Measurements from ENCODE around the gene SFTA2.
"Not testable (repeated sequence)": the region's sequence is repeated elsewhere in the genome, so short reads cannot be mapped to it uniquely, and the experiment has no call there.

Gene SFTA2

DNA sequence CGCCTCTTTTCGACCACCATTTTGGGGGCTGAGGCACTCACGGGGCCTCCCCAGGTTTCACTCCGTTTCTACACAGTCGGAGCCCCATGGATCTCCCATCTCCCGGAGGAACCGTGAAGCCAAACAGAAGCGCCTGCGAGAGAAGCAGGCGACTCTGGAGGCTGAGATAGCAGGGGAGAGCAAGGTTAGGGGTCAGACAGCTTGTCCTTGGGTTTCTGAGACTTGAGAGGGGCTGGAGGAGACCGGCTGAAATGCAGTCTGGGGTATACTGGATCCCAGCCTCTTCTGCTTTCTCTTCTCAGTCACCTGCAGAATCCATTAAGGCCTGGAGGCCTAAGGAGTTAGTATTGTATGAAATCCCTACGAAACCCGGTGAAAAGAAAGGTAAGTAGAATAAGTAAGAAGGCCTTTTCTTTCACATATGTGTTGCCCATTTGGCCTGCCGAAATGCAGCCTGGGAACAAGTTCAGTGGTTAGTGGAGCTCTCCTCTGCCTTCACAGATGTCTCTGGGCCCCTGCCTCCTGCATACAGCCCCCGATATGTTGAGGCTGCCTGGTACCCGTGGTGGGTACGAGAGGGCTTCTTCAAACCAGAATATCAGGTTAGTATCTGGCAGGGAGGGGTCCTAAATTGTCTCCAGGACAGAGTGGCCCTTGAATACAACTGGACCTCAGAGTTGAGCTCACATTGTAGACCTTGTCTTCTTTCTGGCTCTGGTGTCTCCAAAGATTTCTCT lies 16.9 kb downstream of the SFTA2 start:
- no peaks in the 10 kb centered on the region for H3K9me3 ChIP-seq (ENCODE audit: control insufficient read depth in 1 of 2, low read length in 2 of 2)
- H3K27me3 ChIP-seq (ENCODE audit: control insufficient read depth in 1 of 2, insufficient read depth in 2 of 2, low read length in 2 of 2), result no peaks in the 10 kb centered on the region
- peak overlapping the region; percentile 88 to 92 for H3K4me3 ChIP-seq (ENCODE audit: low read depth in 1 of 2, low read length in 2 of 2)
- peaks cover 15 to 50% of the 10 kb centered on the region in 2 donors for H3K36me3 ChIP-seq (ENCODE audit: control insufficient read depth in 1 of 2, insufficient read depth in 2 of 2, low read length in 2 of 2)
- peaks cover 22 to 31% of the 10 kb centered on the region in 2 donors for H3K4me1 ChIP-seq (ENCODE audit: control insufficient read depth in 1 of 2, insufficient read depth in 2 of 2, low read length in 2 of 2)
- H3K9ac ChIP-seq (ENCODE audit: low read depth in 1 of 2, low read length in 2 of 2), result peak overlapping the region; percentile 76 to 81
- H3K27ac ChIP-seq (ENCODE audit: low read depth, low read length), result peak overlapping the region; percentile 82

DNA sequence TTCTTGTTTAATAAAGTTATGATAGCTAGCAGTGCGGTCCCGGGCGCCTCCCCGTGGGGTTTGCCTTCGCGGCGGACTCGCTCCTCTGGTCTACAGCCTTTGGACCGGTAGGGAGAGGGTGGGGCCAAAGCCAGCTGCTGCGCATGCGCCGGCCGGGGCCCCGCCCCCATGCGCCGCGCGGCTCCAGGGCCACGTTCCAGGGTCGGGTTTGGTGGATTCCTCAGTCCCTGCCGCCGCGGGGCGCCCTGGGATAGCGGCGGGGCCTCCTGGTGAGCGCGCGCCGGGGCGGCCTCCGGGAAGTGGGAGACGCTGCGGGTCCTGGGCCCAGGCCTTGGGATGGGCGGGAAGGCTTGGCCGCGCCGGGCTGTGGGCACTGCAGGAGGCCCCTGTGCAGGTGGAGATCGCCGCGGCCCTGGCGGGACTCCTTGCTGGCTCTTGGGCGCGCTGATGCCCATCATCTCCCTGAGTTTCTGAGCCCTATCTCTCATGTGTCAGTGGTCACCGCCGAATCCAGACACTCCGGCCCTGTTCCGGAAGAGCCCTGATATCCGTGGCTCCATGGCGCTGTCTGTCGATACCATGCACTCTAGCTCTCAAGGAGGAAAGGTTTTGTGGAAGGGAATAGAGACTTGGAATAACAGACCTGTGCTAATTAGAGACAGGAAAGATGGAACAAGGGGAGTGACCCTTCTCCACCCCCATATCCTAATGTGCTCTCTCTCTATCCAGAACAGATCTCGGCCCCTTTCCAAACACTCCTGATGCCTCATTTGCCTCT lies 17.7 kb downstream of the SFTA2 start, which contains the start of gene VARS2:
VARS2 (plus strand) TSS at position 163 of the 778 bp plus-strand sequence; CDS start at position 762, 599 bp downstream.
- peaks cover 9 to 47% of the 10 kb centered on the region in 2 donors for H3K36me3 ChIP-seq (ENCODE audit: control insufficient read depth in 1 of 2, insufficient read depth in 2 of 2, low read length in 2 of 2)

DNA sequence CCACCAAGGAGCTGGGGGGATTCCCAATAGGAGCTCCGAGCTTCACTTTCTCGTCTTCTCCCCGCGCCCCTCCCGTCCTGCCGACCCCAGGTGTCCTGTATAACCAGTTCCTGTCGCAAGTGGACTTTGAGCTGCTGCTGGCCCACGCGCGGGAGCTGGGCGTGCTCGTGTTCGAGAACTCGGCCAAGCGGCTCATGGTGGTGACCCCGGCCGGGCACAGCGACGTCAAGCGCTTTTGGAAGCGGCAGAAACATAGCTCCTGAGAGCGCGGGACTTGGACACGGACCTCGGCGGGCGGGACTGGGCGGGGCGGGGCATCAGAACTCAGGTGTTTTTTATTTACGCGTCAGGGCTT lies 18.3 kb downstream of the SFTA2 start:
- Histone ChIP-seq H3K4me1 (ENCODE audit: control insufficient read depth in 1 of 2, insufficient read depth in 2 of 2, low read length in 2 of 2) (peaks cover 29 to 38% of the 10 kb centered on the region in 2 donors), H3K9ac (ENCODE audit: low read depth in 1 of 2, low read length in 2 of 2) (peak overlapping the region; percentile 75 to 79), H3K27me3 (ENCODE audit: control insufficient read depth in 1 of 2, insufficient read depth in 2 of 2, low read length in 2 of 2) (no peaks in the 10 kb centered on the region), H3K27ac (ENCODE audit: low read depth, low read length) (peak overlapping the region; percentile 82), H3K4me3 (ENCODE audit: low read depth in 1 of 2, low read length in 2 of 2) (peak overlapping the region; percentile 88 to 92), H3K36me3 (ENCODE audit: control insufficient read depth in 1 of 2, insufficient read depth in 2 of 2, low read length in 2 of 2) (peaks cover 9 to 43% of the 10 kb centered on the region in 2 donors), H3K9me3 (ENCODE audit: control insufficient read depth in 1 of 2, low read length in 2 of 2) (no peaks in the 10 kb centered on the region)

More for the DNA sequence above, 17.7 kb downstream of the SFTA2 start, which contains the start of gene VARS2:
- no peaks in the 10 kb centered on the region for H3K27me3 ChIP-seq (ENCODE audit: control insufficient read depth in 1 of 2, insufficient read depth in 2 of 2, low read length in 2 of 2)
- H3K9ac ChIP-seq (ENCODE audit: low read depth in 1 of 2, low read length in 2 of 2), result peak within 1 kb of the TSS; percentile 76 to 81
- H3K9me3 ChIP-seq (ENCODE audit: control insufficient read depth in 1 of 2, low read length in 2 of 2), result no peaks in the 10 kb centered on the region
- peak within 1 kb of the TSS; percentile 82 for H3K27ac ChIP-seq (ENCODE audit: low read depth, low read length)
- peaks cover 23 to 33% of the 10 kb centered on the region in 2 donors for H3K4me1 ChIP-seq (ENCODE audit: control insufficient read depth in 1 of 2, insufficient read depth in 2 of 2, low read length in 2 of 2)
- peak within 1 kb of the TSS; percentile 88 to 92 for H3K4me3 ChIP-seq (ENCODE audit: low read depth in 1 of 2, low read length in 2 of 2)

DNA sequence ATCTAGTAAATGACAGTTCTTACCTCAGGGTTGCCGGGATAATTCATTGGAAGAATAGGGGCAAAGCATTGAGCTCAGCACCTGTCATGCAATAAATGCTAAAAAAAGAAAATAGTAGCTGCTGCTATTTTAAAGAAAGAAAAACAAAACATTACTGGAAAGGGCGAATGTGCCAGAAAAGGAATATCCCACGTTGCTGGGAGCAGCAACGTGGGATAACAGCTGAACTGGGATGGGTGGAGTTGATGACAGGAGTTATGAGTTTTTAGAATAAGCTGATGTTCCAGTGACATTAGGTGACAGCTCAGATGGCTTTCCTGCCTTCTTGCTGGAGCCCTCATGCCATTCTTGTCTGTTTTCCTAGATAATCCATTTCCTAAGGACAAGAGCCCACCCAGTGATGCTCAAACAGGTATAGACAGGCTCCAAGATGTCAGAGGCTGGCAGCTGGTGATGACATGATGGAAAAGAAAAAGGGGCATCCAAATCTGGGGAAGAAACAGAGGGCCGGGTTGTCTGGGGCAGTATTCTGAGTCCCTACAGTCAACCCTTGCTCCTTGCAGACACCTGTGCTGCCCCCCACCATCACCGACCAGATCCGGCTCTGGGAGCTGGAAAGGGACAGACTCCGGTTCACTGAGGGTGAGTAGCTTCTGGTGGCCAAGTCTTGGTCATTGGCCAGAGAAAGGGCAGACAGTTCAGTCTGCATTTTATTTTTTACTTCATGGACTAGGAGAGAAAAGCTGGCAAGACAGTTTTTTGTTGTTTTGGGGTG lies 19.0 kb downstream of the SFTA2 start:
- Histone ChIP-seq H3K9ac (ENCODE audit: low read depth in 1 of 2, low read length in 2 of 2) (peak overlapping the region; percentile 75 to 79), H3K9me3 (ENCODE audit: control insufficient read depth in 1 of 2, low read length in 2 of 2) (no peaks in the 10 kb centered on the region), H3K27ac (ENCODE audit: low read depth, low read length) (no peak overlapping the region), H3K36me3 (ENCODE audit: control insufficient read depth in 1 of 2, insufficient read depth in 2 of 2, low read length in 2 of 2) (peaks cover 4 to 40% of the 10 kb centered on the region in 2 donors), H3K4me3 (ENCODE audit: low read depth in 1 of 2, low read length in 2 of 2) (peak overlapping the region in 1 of 2 donors; percentile 92), H3K4me1 (ENCODE audit: control insufficient read depth in 1 of 2, insufficient read depth in 2 of 2, low read length in 2 of 2) (peaks cover 32 to 44% of the 10 kb centered on the region in 2 donors), H3K27me3 (ENCODE audit: control insufficient read depth in 1 of 2, insufficient read depth in 2 of 2, low read length in 2 of 2) (no peaks in the 10 kb centered on the region)

DNA sequence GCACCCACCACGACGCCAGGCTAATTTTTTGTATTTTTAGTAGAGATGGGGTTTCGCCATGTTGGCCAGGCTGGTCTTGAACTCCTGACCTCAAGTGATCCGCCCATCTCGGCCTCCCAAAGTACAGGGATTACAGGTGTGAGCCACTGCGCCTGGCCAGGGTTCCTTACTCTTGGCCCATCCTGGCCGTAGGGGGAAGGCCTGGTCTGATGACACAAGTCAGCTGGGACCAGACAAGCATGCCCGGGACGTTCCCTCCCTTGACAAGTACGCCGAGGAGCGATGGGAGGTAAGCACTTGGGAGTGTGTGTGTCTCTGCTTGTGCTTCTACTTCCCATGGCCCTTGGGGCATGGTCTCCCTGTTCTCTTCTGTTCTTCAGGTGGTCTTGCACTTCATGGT lies 21.5 kb downstream of the SFTA2 start:
- H3K9ac ChIP-seq (ENCODE audit: low read depth in 1 of 2, low read length in 2 of 2); H3K27ac ChIP-seq (ENCODE audit: low read depth, low read length); H3K4me3 ChIP-seq (ENCODE audit: low read depth in 1 of 2, low read length in 2 of 2); H3K27me3 ChIP-seq (ENCODE audit: control insufficient read depth in 1 of 2, insufficient read depth in 2 of 2, low read length in 2 of 2); H3K9me3 ChIP-seq (ENCODE audit: control insufficient read depth in 1 of 2, low read length in 2 of 2): not testable (repeated sequence)
- Histone ChIP-seq H3K36me3 (ENCODE audit: control insufficient read depth in 1 of 2, insufficient read depth in 2 of 2, low read length in 2 of 2) (peaks cover 4 to 25% of the 10 kb centered on the region in 2 donors), H3K4me1 (ENCODE audit: control insufficient read depth in 1 of 2, insufficient read depth in 2 of 2, low read length in 2 of 2) (peaks cover 27 to 34% of the 10 kb centered on the region in 2 donors)

DNA sequence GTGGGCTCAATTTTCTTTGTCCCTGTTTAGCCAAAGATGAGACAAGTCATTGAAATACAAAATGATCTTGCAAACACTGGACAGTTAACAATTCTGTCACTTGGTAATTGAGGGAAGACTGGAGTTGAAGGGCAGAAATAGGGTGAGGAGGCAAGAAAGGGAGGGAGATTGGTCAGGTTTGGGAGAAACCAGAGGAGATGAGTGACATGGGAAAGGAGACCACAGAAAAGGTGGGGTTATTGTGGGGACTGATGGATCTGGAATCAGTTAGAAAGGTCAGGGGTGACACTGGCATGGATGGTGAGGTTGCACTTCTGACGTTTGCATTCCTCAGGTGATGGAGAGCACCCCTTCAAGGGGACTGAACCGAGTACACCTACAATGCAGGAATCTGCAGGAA lies 23.3 kb downstream of the SFTA2 start:
- Histone ChIP-seq H3K36me3 (ENCODE audit: control insufficient read depth in 1 of 2, insufficient read depth in 2 of 2, low read length in 2 of 2) (peaks cover 4 to 25% of the 10 kb centered on the region in 2 donors), H3K9ac (ENCODE audit: low read depth in 1 of 2, low read length in 2 of 2) (peak overlapping the region; percentile 83 to 97), H3K27ac (ENCODE audit: low read depth, low read length) (no peak overlapping the region), H3K9me3 (ENCODE audit: control insufficient read depth in 1 of 2, low read length in 2 of 2) (no peaks in the 10 kb centered on the region), H3K4me3 (ENCODE audit: low read depth in 1 of 2, low read length in 2 of 2) (peak overlapping the region; percentile 93 to 98), H3K27me3 (ENCODE audit: control insufficient read depth in 1 of 2, insufficient read depth in 2 of 2, low read length in 2 of 2) (no peaks in the 10 kb centered on the region), H3K4me1 (ENCODE audit: control insufficient read depth in 1 of 2, insufficient read depth in 2 of 2, low read length in 2 of 2) (peaks cover 16 to 19% of the 10 kb centered on the region in 2 donors)

DNA sequence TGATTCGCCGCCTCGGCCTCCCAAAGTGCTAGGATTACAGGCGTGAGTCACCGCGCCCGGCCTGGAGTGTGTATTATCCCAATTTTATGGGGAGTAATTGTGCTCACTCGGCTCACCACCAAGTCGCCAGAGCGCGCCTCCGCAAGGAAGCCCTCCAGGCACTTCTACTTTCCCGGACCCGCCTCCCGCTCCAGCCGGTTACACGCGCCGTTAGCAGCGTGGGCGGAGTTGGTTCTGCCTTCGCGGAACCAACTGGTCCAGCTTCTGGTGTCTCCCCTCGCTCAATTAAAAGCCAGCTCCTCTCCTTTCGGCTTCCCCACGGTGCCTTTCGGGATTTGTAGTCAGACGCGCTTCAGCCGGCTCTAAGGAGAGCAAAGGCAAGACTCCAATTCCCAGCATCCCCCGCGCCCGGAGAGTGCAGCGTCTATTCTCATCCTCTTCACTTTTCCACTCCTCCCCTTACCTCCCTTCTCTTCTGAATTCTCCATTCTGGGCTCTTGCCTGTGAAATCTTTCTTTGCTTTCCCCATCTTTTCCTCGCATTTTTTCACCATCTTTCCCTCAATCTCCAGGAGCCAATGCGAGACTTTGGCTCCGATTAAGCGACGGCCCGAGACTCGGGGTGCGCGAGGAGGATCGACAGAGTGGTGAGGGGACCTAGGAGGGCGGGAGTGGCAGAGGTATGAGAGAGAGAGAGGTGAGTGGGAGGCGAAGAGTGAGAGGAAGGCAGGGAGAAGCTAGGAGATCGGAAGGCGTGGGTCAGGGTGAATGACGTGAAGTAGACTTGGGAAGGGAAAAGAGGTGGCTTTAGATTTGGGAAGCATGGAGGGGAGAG lies 24.0 kb downstream of the SFTA2 start, which contains the start of gene GTF2H4:
GTF2H4 (plus strand) TSS at position 450 of the 834 bp plus-strand sequence.
- H3K27ac ChIP-seq (ENCODE audit: low read depth, low read length), result no peak within 1 kb of the TSS
- H3K9me3 ChIP-seq (ENCODE audit: control insufficient read depth in 1 of 2, low read length in 2 of 2), result no peaks in the 10 kb centered on the region
- H3K27me3 ChIP-seq (ENCODE audit: control insufficient read depth in 1 of 2, insufficient read depth in 2 of 2, low read length in 2 of 2), result no peaks in the 10 kb centered on the region
- H3K9ac ChIP-seq (ENCODE audit: low read depth in 1 of 2, low read length in 2 of 2), result peak within 1 kb of the TSS; percentile 83 to 97
- peaks cover 4 to 25% of the 10 kb centered on the region in 2 donors for H3K36me3 ChIP-seq (ENCODE audit: control insufficient read depth in 1 of 2, insufficient read depth in 2 of 2, low read length in 2 of 2)
- peak within 1 kb of the TSS; percentile 93 to 98 for H3K4me3 ChIP-seq (ENCODE audit: low read depth in 1 of 2, low read length in 2 of 2)
- H3K4me1 ChIP-seq (ENCODE audit: control insufficient read depth in 1 of 2, insufficient read depth in 2 of 2, low read length in 2 of 2), result peaks cover 9 to 13% of the 10 kb centered on the region in 2 donors

DNA sequence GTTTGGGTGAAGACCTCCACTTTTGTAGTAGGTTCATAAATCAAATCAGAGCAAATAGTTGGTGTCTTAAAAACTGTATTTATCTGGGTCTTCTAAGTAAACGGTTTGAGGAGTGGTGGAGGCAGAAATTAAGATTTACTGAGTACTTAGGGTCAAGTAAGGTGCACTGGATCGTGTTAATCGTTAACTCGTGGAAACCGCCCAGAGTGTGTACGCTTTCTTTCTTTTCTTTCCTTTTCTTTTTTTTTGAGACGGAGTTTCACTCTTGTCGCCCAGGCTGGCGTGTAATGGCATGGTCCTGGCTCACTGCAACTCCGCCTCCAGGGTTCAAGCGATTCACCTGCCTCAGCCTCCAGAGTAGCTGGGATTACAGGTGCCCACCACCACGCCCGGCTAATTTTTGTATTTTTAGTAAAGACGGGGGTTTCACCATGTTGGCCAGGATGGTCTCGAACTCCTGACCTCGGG lies 24.6 kb downstream of the SFTA2 start:
- peaks cover 9 to 13% of the 10 kb centered on the region in 2 donors for H3K4me1 ChIP-seq (ENCODE audit: control insufficient read depth in 1 of 2, insufficient read depth in 2 of 2, low read length in 2 of 2)
- peaks cover 4 to 25% of the 10 kb centered on the region in 2 donors for H3K36me3 ChIP-seq (ENCODE audit: control insufficient read depth in 1 of 2, insufficient read depth in 2 of 2, low read length in 2 of 2)
- not testable (repeated sequence) for H3K9me3 ChIP-seq (ENCODE audit: control insufficient read depth in 1 of 2, low read length in 2 of 2); H3K27ac ChIP-seq (ENCODE audit: low read depth, low read length); H3K27me3 ChIP-seq (ENCODE audit: control insufficient read depth in 1 of 2, insufficient read depth in 2 of 2, low read length in 2 of 2)
- H3K4me3 ChIP-seq (ENCODE audit: low read depth in 1 of 2, low read length in 2 of 2), result peak overlapping the region; percentile 93 to 98
- H3K9ac ChIP-seq (ENCODE audit: low read depth in 1 of 2, low read length in 2 of 2), result peak overlapping the region in 1 of 2 donors; percentile 97

DNA sequence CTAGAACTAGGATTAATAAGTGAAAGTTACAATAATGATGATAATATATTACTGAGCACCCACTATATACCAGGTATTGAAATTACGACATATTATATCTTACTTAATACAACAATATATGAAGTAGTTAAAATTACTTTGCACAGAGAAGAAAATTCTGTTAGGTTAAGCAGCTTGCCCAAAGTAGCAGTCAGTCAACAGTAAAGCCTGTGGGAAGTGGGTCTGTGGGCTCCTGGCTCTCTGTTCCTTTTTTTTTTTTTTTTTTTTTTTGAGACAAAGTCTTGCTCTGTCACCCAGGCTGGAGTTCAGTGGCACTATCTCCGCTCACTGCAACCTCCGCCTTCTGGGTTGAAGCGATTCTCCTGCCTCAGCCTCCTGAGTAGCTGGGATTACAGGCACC lies 28.7 kb downstream of the SFTA2 start:
- Histone ChIP-seq H3K9ac (ENCODE audit: low read depth in 1 of 2, low read length in 2 of 2) (no peak overlapping the region), H3K27me3 (ENCODE audit: control insufficient read depth in 1 of 2, insufficient read depth in 2 of 2, low read length in 2 of 2) (no peaks in the 10 kb centered on the region), H3K4me1 (ENCODE audit: control insufficient read depth in 1 of 2, insufficient read depth in 2 of 2, low read length in 2 of 2) (peaks cover 0 to under 1% of the 10 kb centered on the region in 2 donors), H3K36me3 (ENCODE audit: control insufficient read depth in 1 of 2, insufficient read depth in 2 of 2, low read length in 2 of 2) (peaks cover 11 to 20% of the 10 kb centered on the region in 2 donors), H3K4me3 (ENCODE audit: low read depth in 1 of 2, low read length in 2 of 2) (no peak overlapping the region), H3K27ac (ENCODE audit: low read depth, low read length) (no peak overlapping the region), H3K9me3 (ENCODE audit: control insufficient read depth in 1 of 2, low read length in 2 of 2) (no peaks in the 10 kb centered on the region)
